SH-SY5Y (cell line): ENCODE results near the gene NPEPL1.

Experiments
- GATA2 ChIP-seq: IDR thresholded peaks from 2 replicates; pipeline ENCODE4 v1.6.1; 2011; ENCODE audit warnings: mild to moderate bottlenecking, low read depth, low read length
- GATA3 ChIP-seq: IDR thresholded peaks from 2 replicates; pipeline ENCODE4 v1.6.1; 2011; ENCODE audit warnings: low read depth, mild to moderate bottlenecking, low read length, moderate library complexity

DNA sequence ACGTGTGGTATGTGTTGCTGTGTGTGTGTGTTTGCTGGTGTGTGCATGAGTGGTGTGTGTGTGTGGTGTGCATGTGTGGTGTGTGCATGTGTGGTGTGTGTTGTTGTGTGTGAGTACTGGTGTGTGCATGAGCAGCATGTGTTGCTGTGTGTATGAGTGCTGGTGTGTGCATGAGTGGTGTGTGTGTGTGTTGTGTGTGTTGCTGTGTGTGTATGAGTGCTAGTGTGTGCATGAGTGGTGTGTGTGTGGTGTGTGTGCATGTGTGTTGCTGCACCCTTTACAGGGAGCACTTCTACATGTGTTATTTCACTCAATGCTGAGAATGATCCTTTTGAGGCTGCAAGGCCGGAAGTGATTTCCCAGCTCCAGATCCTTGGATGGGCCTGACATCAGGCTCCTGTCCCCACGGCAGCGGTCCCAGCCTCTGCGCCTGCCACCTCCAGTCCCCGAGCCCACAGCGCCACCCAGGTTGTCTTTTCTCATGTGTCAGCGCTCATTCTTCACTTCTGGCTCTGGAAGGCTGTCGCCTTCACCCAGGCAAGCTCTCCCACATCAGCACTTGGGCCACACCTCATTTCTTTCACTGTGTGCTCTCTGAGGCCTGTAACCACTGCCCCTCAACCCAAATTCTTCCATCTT is 2.6 kb downstream of the NPEPL1 start:
- no peak for TF ChIP-seq GATA2
- TF ChIP-seq GATA3, result no peak
